Stimulated activated CD8-positive, alpha-beta memory T cell treated with anti-CD3 and anti-CD28 coated beads, Interleukin-7, amount 100 ng/mL, for 24 hours (primary cell): ENCODE results near the gene ANTXRL.
"Not testable (repeated sequence)": the region's sequence is repeated elsewhere in the genome, so short reads cannot be mapped to it uniquely, and the experiment has no call there.

Experiments
- DNase-seq: peaks from one replicate; pipeline ENCODE4 v3.0.0-alpha.2; 2020; ENCODE audit warnings: low read depth

Gene ANTXRL

DNA sequence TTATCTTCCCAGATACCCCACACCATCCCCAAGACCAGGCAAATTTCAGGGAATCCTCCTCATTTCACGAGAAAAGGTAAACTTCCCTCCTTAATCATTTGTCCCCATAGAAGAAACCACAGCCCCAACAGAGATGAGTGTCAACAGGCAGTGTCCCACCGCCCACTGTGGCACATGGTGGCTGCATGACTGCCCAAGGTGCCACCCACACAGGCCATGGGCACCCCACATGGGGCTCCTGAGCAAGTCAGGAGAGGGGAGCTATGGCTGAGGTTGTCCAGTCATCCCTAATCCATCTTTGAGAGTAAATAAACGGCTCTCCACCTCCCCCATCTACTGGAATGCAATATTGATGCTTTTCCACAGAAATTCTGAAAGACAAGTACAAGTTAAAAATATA lies 44.1 kb downstream of the ANTXRL start:
- no peak for DNase-seq

DNA sequence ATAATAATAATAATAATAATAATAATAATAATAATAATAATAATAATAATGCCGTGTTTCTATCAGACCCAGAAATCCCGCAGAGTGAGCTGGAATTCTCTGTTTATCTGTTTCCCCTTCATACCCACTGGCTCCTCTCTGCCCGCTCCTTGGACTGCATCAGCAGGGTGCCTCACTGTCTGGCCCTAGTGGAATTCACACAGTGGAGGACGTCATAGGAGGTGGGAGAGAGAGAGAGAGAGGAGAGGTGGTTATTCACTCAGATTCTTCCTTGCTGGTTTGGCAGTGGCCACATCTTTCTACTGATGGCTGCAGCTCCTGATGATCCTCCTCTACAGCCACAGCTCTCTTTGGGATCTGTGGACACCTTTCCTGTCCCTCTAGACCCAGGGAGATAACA lies 78.7 kb downstream of the ANTXRL start:
- not testable (repeated sequence) for DNase-seq

DNA sequence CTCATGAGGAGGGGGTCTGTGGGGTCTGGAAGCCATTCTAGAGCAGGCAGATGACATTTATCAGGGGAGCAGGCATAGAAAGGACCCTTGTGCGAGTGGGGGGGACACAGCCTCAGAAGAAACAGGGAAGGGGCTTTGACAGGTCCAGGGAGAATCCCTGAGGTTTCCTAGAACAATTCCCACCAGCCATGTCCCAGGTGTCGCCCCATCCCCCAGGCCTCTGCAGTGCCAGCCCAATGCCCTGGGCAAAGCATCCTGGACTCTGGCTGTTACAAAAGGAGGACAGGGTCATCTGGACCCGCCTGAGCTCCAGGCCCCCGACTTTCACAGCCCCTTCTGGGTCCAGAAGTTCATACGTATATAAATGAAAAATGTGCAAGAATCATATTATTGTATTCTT lies 80.4 kb downstream of the ANTXRL start:
- DNase-seq, result not testable (repeated sequence)

DNA sequence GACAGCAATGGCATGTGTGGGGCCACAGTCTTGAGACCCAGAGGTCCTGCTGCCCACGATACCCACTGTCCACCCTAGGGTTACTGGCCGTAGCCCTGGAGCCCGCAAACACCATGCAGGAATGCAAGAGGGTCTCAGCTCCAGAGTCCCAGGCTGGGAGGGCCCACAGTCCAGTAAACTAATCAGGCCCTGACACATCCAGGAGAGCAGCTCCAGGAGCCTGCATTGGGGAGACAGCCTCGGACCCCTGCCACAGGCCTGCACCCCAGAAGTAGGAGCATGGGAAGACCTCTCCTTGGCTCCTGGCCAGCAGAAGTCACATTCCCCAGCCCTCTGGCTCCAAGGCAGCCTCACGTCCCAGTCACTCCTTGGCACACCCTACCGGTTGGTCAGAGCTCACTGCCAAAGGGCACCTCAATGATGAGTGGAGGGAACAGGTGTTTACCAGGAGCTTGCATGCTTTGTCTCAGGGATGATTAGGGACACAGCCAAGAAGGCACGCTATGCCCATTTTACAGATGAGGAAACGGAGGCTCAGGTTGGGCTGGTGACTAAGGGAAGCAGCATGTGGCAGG lies 81.0 kb downstream of the ANTXRL start:
- not testable (repeated sequence) for DNase-seq

DNA sequence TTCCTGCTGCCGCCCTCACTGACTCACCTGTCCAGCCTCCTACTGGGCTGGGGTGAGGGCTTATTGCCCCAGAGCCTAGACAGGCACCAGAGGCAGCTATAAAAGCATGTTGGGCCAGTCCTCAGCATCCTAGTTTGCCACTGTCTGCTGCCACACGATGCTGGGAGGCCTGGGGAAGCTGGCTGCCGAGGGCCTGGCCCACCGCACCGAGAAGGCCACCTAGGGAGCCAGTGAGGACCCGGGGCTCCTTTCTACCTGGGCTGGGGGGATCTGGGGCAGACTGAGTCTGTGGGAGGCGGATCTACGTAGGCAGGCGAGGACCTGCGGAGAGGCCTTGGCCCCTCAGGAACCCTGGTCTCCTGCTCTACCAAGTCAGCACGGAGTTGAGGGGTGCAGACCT lies 82.2 kb downstream of the ANTXRL start:
- DNase-seq, result not testable (repeated sequence)

DNA sequence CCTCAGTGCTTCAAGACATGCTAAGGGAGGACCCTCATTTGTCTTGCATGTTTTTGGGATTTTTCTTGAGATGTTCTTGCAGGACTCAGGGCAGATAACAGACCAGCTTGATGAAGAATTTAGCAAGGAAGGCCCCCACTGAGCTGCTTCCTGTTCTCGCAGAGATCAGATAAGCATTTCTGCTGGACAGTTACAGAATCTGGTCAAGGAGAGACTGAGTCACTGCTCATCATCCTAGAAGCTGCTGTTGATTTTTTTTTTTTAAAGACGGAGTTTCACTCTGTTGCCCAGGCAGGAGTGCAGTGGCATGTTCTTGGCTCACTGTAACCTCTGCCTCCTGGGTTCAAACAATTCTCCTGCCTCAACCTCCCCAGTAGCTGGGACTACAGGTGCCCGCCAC lies 87.6 kb downstream of the ANTXRL start:
- not testable (repeated sequence) for DNase-seq

DNA sequence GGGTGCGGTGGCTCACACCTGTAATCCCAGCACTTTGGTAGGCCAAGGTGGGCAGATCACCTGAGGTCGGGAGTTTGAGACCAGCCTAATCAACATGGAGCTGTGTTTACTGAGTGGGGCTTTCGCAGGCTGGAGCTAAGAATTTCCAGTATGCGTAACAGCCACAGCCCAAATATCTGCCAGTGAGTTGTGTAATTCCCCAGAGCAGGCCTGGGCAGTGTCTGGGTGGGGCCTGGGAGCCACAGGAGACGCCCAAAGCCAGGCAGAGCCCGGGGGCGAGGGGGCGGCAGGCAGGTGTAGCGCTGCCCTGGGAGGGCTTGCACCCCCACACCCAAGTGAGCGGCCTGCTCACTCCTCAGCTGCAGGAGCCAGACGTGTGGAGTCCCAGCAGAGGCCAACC lies 88.6 kb downstream of the ANTXRL start, which contains the start of gene ANXA8L1:
ANXA8L1 (plus strand) TSS at position 371 of the 400 bp plus-strand sequence. CDS start 76 bp downstream, outside the sequence.
- not testable (repeated sequence) for DNase-seq

DNA sequence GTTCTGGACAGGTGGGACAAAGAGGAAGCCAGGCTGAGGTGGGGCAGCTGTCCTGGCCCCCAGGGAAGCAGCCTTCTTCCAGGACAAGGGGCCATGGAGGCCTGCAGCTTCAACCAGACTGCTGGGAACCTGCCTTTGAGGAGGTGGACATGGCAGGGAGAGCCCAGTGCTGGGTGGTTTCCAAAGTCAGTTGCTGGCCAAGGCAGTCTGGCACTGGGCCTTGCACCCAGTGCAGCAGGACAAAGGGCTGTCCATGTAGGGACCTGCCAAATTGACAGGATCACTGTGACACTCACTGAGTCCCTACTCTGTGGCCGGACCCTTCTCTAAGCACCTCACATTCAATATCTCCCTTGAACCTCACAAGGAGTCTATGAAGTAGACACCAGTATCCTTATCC lies 90.2 kb downstream of the ANTXRL start:
- DNase-seq, result not testable (repeated sequence)

DNA sequence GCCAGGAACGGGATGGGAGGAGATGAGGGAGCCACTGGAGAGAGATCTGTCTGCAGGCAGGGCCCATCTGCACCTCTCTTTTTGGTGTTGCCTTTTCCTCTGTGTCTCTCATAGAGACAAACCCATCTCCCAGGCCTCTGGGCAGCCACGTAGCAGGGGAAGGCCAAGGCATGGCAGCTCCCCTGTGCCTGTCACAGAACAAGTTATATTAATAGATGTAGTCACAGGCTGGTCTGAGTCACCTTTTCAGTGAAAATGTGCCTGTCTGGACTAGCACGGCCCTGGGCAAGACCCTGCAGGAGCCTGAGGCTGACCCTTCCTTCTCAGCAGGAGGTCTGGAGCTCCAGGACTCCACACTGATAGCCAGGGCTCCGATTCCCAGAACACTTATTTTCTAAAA lies 90.9 kb downstream of the ANTXRL start:
- not testable (repeated sequence) for DNase-seq

DNA sequence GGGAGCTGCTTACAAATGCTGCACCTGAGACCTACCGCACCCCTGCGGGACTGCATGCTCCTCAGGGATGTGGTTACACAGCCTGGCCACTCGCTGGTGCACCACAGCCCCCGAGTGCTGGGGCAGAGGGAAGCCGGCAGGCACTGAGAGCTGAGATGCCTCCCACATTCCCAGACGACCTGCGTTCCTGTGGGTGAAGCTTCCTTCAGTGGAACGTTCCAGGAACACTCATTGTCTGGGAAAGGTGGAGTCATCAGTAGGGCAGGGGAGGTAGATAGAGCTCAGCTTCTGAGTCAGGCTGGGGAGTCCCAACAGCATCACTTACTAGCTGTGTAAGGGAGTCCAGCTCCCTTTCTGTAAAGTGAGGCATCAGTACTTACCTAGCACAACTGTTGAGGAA lies 91.3 kb downstream of the ANTXRL start:
- not testable (repeated sequence) for DNase-seq

DNA sequence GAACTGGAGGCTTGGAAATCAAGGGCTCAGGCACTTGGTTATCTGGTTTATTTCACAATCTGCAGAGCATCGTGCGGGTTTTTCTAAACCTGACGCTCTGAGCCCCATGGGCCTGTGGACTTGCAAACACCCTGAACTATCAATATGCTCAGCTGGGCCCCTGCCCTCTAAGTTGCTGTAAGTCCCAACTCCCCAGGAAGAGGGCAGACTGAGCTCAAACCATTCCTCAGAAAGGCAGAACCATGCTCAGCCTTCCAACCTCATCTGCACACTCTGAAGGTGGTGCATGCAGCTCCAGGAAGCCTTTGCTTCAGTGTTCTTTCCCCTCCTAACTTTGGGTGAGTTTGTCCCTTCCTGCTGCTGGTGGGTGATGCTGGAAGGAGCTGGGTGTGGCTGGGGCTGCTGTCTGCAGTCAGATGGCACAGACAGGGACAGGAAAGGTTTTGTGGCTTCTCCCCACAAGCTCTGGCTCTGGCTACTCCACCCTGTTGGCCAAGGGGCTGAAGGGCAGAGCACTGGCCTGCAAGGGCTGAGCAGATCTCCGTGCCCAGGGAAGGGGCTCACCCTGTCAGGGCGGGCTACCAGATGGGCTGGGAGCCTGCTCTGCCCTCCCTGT lies 92.5 kb downstream of the ANTXRL start:
- DNase-seq, result not testable (repeated sequence)
